H1 (cell line): ENCODE measurements around the gene SLC6A7. TPM values are rescaled to one million over a fixed set of nuclear protein-coding genes. Genes with fewer than 3 reads are reported as not detected.
A peak's percentile ranks its signal among the peaks of the same experiment; 100 is the strongest.

Experiments
- CTCF ChIA-PET: fragments of 300-600 bp; sonication (Branson Sonifier 250); formaldehyde crosslinking; loops from one replicate; lab custom pipeline; 2021; ENCODE audit not compliant: partially characterized antibody; lab: Charles Lee
- POLR2A ChIA-PET: fragments of 300-600 bp; sonication (Branson Sonifier 250); formaldehyde crosslinking; loops from one replicate; lab custom pipeline; 2021; ENCODE audit warnings: inconsistent platforms; ENCODE audit not compliant: partially characterized antibody; lab: Charles Lee
- DNase-seq, 2 experiments: peaks; one replicate each; pipeline versions ENCODE4 v3.0.0 to v3.0.0-alpha.2; 2010 to 2022; ENCODE audit warnings: low spot score in 2 of 2, low read depth in 1 of 2, mixed read lengths in 1 of 2
- FAIRE-seq: peaks from 2 replicates; lab custom pipeline; 2011; peaks lifted over from hg19 to GRCh38; lab: Jason Lieb, UNC
- H2AFZ ChIP-seq: 2 replicates; pipeline ENCODE4 v1.8.1; 2012; ENCODE audit warnings: low read length, inconsistent platforms
- H2AK5ac ChIP-seq: 2 replicates; pipeline ENCODE4 v1.6.1; 2013; ENCODE audit warnings: low read depth, low read length
- H2BK120ac ChIP-seq: replicated peaks from 2 replicates; pipeline ENCODE3; 2013; ENCODE audit warnings: low read depth, low read length, inconsistent platforms
- H2BK12ac ChIP-seq: 2 replicates; pipeline ENCODE4 v1.6.1; 2013; ENCODE audit warnings: low read depth, low read length
- H2BK15ac ChIP-seq: 2 replicates; pipeline ENCODE4 v1.6.1; 2013; ENCODE audit warnings: low read length
- H2BK20ac ChIP-seq: 2 replicates; pipeline ENCODE4 v1.6.1; 2013; ENCODE audit warnings: low read length
- H2BK5ac ChIP-seq: 2 replicates; pipeline ENCODE4 v1.6.1; 2013; ENCODE audit warnings: low read depth, low read length
- H3K14ac ChIP-seq: 2 replicates; pipeline ENCODE4 v1.6.1; 2013; ENCODE audit warnings: inconsistent platforms; ENCODE audit not compliant: insufficient read length
- H3K18ac ChIP-seq: 2 replicates; pipeline ENCODE4 v1.6.1; 2013; ENCODE audit warnings: low read length; ENCODE audit errors: extremely low read depth
- H3K23ac ChIP-seq: 2 replicates; pipeline ENCODE4 v1.6.1; 2013; ENCODE audit warnings: inconsistent platforms; ENCODE audit not compliant: insufficient read length
- H3K23me2 ChIP-seq: 2 replicates; pipeline ENCODE4 v1.6.1; 2013; ENCODE audit warnings: low read depth, low read length
- H3K27ac ChIP-seq: 2 replicates; pipeline ENCODE4 v1.6.1; 2011; ENCODE audit warnings: low read depth, low read length, inconsistent platforms
- H3K27me3 ChIP-seq, 4 experiments: replicated peaks in 1 of 4; 1 replicate in 1 of 4; 2 replicates in 3 of 4; pipeline versions ENCODE4 v1.6.1 to v1.8.1; 2011 to 2013; ENCODE audit warnings: low read length in 3 of 4, mild to moderate bottlenecking in 3 of 4, inconsistent platforms in 2 of 4, mixed read lengths in 2 of 4, moderate library complexity in 1 of 4; ENCODE audit not compliant: control insufficient read depth in 3 of 4, insufficient read depth in 3 of 4; ENCODE audit errors: extremely low read depth in 1 of 4
- H3K36me3 ChIP-seq, 4 experiments: 2 replicates each; pipeline versions ENCODE4 v1.6.1 to v1.8.1; 2011 to 2013; ENCODE audit warnings: mild to moderate bottlenecking in 4 of 4, low read length in 3 of 4, moderate library complexity in 2 of 4, control low read depth in 1 of 4, inconsistent platforms in 1 of 4; ENCODE audit not compliant: insufficient read depth in 4 of 4, control insufficient read depth in 2 of 4
- H3K4ac ChIP-seq: replicated peaks from 2 replicates; pipeline ENCODE3; 2013; ENCODE audit warnings: low read length, low read depth, mixed read lengths, inconsistent platforms; ENCODE audit not compliant: insufficient read length
- H3K4me1 ChIP-seq, 4 experiments: replicated peaks in 1 of 4; 1 replicate in 1 of 4; 2 replicates in 3 of 4; pipeline versions ENCODE4 v1.6.1 to v1.8.1; 2011 to 2013; ENCODE audit warnings: low read length in 3 of 4, inconsistent platforms in 2 of 4, mixed read lengths in 1 of 4; ENCODE audit not compliant: insufficient read depth in 4 of 4, control insufficient read depth in 3 of 4
- H3K4me2 ChIP-seq, 2 experiments: 2 replicates each; pipeline versions ENCODE4 v1.6.1 to v1.8.1; 2011 to 2013; ENCODE audit warnings: low read depth in 2 of 2, low read length in 2 of 2, control low read depth in 1 of 2, inconsistent platforms in 1 of 2, mild to moderate bottlenecking in 1 of 2; ENCODE audit not compliant: insufficient read depth in 1 of 2
- H3K4me3 ChIP-seq, 4 experiments: fragments of 200-600, 300-600 bp in 1 of 4; sonication (generic), shearing (Covaris generic), sonication (Bioruptor Twin) in 1 of 4; 2 replicates each; pipeline versions ENCODE4 v1.5.1 to v1.8.1; 2011 to 2016; ENCODE audit warnings: low read length in 4 of 4, low read depth in 3 of 4, control low read depth in 2 of 4, inconsistent platforms in 2 of 4, mild to moderate bottlenecking in 2 of 4, mixed read lengths in 1 of 4, moderate library complexity in 1 of 4; ENCODE audit not compliant: insufficient read depth in 2 of 4; ENCODE audit errors: extremely low read depth in 1 of 4
- H3K56ac ChIP-seq: replicated peaks from 2 replicates; pipeline ENCODE3; 2013; ENCODE audit warnings: low read depth, mild to moderate bottlenecking, mixed read lengths, low read length, inconsistent platforms; ENCODE audit not compliant: insufficient read length
- H3K79me1 ChIP-seq: 2 replicates; pipeline ENCODE4 v1.6.1; 2013; ENCODE audit warnings: low read depth, low read length, control low read depth
- H3K79me2 ChIP-seq, 2 experiments: 2 replicates each; pipeline versions ENCODE4 v1.6.1 to v1.8.1; 2012 to 2013; ENCODE audit warnings: low read length in 2 of 2, mild to moderate bottlenecking in 2 of 2, inconsistent platforms in 1 of 2; ENCODE audit not compliant: insufficient read depth in 2 of 2, control insufficient read depth in 1 of 2
- H3K9ac ChIP-seq, 4 experiments: replicated peaks in 1 of 4; 1 replicate in 1 of 4; 2 replicates in 3 of 4; pipeline versions ENCODE4 v1.6.1 to v1.8.1; 2011 to 2013; ENCODE audit warnings: low read depth in 3 of 4, low read length in 3 of 4, control low read depth in 2 of 4, mild to moderate bottlenecking in 2 of 4, moderate library complexity in 2 of 4, inconsistent platforms in 1 of 4; ENCODE audit errors: extremely low read depth in 1 of 4
- H3K9me3 ChIP-seq, 2 experiments: 2 replicates each; pipeline versions ENCODE4 v1.6.1 to v1.8.1; 2012 to 2013; ENCODE audit warnings: mild to moderate bottlenecking in 2 of 2, moderate library complexity in 2 of 2, control low read depth in 1 of 2, inconsistent platforms in 1 of 2, low read depth in 1 of 2, low read length in 1 of 2, mixed read lengths in 1 of 2; ENCODE audit not compliant: insufficient read depth in 2 of 2
- H4K20me1 ChIP-seq, 2 experiments: replicated peaks in 1 of 2; 2 replicates each; pipeline versions ENCODE3 to v1.8.1; 2011 to 2013; ENCODE audit warnings: inconsistent platforms in 2 of 2, low read length in 2 of 2, mild to moderate bottlenecking in 1 of 2; ENCODE audit not compliant: insufficient read depth in 2 of 2, control insufficient read depth in 1 of 2
- H4K5ac ChIP-seq: 2 replicates; pipeline ENCODE4 v1.6.1; 2013; ENCODE audit warnings: low read length, low read depth, mixed read lengths, inconsistent platforms; ENCODE audit not compliant: insufficient read length
- H4K8ac ChIP-seq: 2 replicates; pipeline ENCODE4 v1.8.0; 2013; ENCODE audit warnings: mild to moderate bottlenecking, moderate library complexity, low read length, inconsistent platforms; ENCODE audit not compliant: insufficient read depth; ENCODE audit errors: extremely low read depth
- H4K91ac ChIP-seq: replicated peaks from 2 replicates; pipeline ENCODE3; 2013; ENCODE audit warnings: low read length, mixed read lengths, inconsistent platforms; ENCODE audit not compliant: insufficient read length
- CEBPB ChIP-seq: IDR thresholded peaks from 2 replicates; pipeline ENCODE4 v1.6.1; 2012; ENCODE audit warnings: low read depth, low read length
- CHD1 ChIP-seq: IDR thresholded peaks from 2 replicates; pipeline ENCODE4 v1.6.1; 2012; ENCODE audit warnings: low read depth, low read length, improper control_type of control experiment
- KDM1A ChIP-seq: fragments of 200-600, 300-600 bp; sonication (generic); IDR thresholded peaks from 2 replicates; pipeline ENCODE4 v1.7.1; 2016; ENCODE audit warnings: mild to moderate bottlenecking, low read length, borderline replicate concordance
- RBBP5 ChIP-seq: IDR thresholded peaks from 2 replicates; pipeline ENCODE4 v1.7.1; 2012; ENCODE audit warnings: low read depth, mild to moderate bottlenecking, inconsistent platforms, low read length, moderate library complexity, borderline replicate concordance
- RNF2 ChIP-seq: fragments of 200-900, 300-1000 bp; sonication (generic); IDR thresholded peaks from 2 replicates; pipeline ENCODE4 v1.7.1; 2016; ENCODE audit warnings: borderline replicate concordance, low read depth, mild to moderate bottlenecking, antibody characterized with exemption, low read length; ENCODE audit not compliant: poor library complexity, severe bottlenecking; ENCODE audit errors: missing control alignments
- WGBS, 2 experiments: shearing (Covaris generic) in 1 of 2; methylation state at CpG; one replicate each; pipeline versions ENCODE4 v1.1.6 to v1.1.7; 2013 to 2015; ENCODE audit warnings: low lambda C conversion rate in 2 of 2, mixed read lengths in 2 of 2, inconsistent platforms in 1 of 2, low coverage in 1 of 2, missing lambda C conversion rate in 1 of 2; ENCODE audit not compliant: insufficient replicate concordance in 2 of 2, insufficient coverage in 1 of 2, insufficient read length in 1 of 2; ENCODE audit errors: extremely low coverage in 1 of 2, missing lambda C conversion rate in 1 of 2; 5-methylcytosine and 5-hydroxymethylcytosine counted together
- polyA plus RNA-seq, 7 experiments: library from polyadenylated mRNA; depleted of rRNA in 3 of 7; stranded (reverse) in 5 of 7; unstranded in 2 of 7; fragments of >200 nt in 5 of 7; fragments of 200-250 nt in 2 of 7; gene quantifications; 1 replicate in 5 of 7; 2 replicates in 1 of 7; 4 replicates in 1 of 7; pipeline versions ENCODE4 v1.2.1 to v1.2.3, GENCODE V29; 2011 to 2013; ENCODE audit warnings: missing spikeins in 2 of 7, mixed read lengths in 2 of 7
- total RNA-seq: library from RNA; stranded (reverse); fragmentation: NEBNext Ultra II Directional; extraction: Animal tissue kit (Norgen Biotek cat#: 25700); gene quantifications from 2 replicates; pipeline ENCODE4 v1.2.1, GENCODE V29; 2021
- TF ChIP-seq, protein P1 (sequence below): IDR thresholded peaks from 2 replicates; pipeline ENCODE4 v1.6.1; 2012; ENCODE audit warnings: low read length, inconsistent platforms
- TF ChIP-seq, protein P2 (sequence below), 3 experiments: IDR thresholded peaks; 1 replicate in 2 of 3; 2 replicates in 1 of 3; pipeline versions ENCODE4 v1.5.1 to v1.6.1; 2011; ENCODE audit warnings: low read length in 3 of 3, mild to moderate bottlenecking in 3 of 3, inconsistent platforms in 2 of 3, low read depth in 1 of 3, moderate library complexity in 1 of 3; ENCODE audit not compliant: insufficient read depth in 1 of 3; ENCODE audit errors: control extremely low read depth in 1 of 3

The SLC6A7 gene
- total and polyA plus RNA-seq, 2 of the 8 experiments (the other 6 are each of a cell fraction or from before 2014, with no cell fraction given) = 0.07 to 0.12 TPM

DNA sequence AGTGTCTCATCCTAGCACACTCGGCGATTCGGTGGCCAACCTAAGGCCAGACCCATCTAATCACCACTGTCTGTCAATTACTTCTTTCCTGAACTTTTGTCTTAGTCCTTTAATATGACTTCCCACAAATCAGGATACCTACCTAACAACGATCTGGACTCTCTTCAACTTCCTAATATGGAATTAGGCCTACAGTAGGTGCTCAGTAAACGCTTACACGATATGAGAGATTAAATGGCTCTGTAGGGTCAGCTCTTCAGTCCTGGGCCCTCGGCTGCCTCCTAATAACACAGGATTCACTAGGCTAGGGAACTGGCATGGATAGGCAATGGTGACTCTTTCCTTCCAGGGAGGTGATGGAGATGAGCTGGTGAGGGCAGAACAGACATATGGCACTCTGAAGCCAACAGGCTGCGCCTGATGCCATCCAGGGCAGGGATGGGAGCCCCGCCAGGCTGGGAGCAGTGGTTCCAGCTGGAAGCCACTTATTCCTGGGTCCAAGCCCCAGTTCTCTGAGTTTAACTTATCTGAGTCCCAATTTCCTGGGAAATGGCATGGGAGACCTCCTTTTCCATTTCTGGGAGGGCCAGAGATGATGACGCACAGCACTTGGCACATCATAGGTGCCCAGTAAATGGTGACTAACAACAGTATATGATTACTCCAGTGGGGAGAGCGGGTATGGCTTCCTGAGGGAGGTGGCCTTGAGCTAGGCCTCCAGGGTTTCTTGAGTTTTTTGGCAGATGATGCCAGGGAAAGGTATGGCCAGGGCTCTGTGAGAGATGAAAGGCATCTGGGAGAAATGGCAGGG lies 41.5 kb upstream of the SLC6A7 start:
- H3K18ac ChIP-seq = no peak overlapping the region
- H2BK120ac ChIP-seq = no peak overlapping the region
- H3K27me3 ChIP-seq = no peaks in the 10 kb centered on the region
- no peak overlapping the region for H2BK5ac ChIP-seq
- H4K8ac ChIP-seq = no peak overlapping the region
- H3K9ac ChIP-seq = no peak overlapping the region
- no peaks in the 10 kb centered on the region for H3K79me2 ChIP-seq
- no peak overlapping the region for H4K5ac ChIP-seq
- H3K56ac ChIP-seq = no peak overlapping the region
- no peak overlapping the region for H3K4ac ChIP-seq
- H4K20me1 ChIP-seq = no peaks in the 10 kb centered on the region
- no peak overlapping the region for H4K91ac ChIP-seq
- H2BK15ac ChIP-seq = no peak overlapping the region
- no peak overlapping the region for H3K4me3 ChIP-seq
- no peak overlapping the region for H2BK12ac ChIP-seq
- 0 out of 2 replicates have a peak overlapping the region, but pooled peaks have one; percentile 15 for H2AK5ac ChIP-seq
- H2BK20ac ChIP-seq = no peak overlapping the region
- WGBS, 2 experiments = 85% methylated on average over 11 of the region's 11 CpGs; no CpG with 5 or more reads in 1 of the 2 experiments
- no peak overlapping the region for H3K27ac ChIP-seq
- no peaks in the 10 kb centered on the region for H3K9me3 ChIP-seq
- H2AFZ ChIP-seq = no peak overlapping the region
- ChIA-PET POLR2A (interaction anchor here (1.3 to 1.9 kb wide), 2 partner anchors 9 to 37 kb away, joined by 3 to 9 read pairs; no protein-coding TSS in a partner anchor), CTCF (interaction anchor here (0.6 to 4.1 kb wide), 11 partner anchors 11 to 296 kb away, joined by 3 to 17 read pairs (median 4); no protein-coding TSS in a partner anchor)
- H3K4me1 ChIP-seq = peaks cover 1 to 20% (median 8%) of the 10 kb centered on the region in 4 experiments
- H3K36me3 ChIP-seq = no peaks in the 10 kb centered on the region
- no peak for FAIRE-seq
- no peaks in the 10 kb centered on the region; the same call in 1 of the 2 replicates for H3K79me1 ChIP-seq
- no peaks in the 10 kb centered on the region for H3K23me2 ChIP-seq
- no peak for DNase-seq
- H3K23ac ChIP-seq = no peak overlapping the region
- H3K4me2 ChIP-seq = no peak overlapping the region
- no peak overlapping the region for H3K14ac ChIP-seq
- TF ChIP-seq RNF2 (no peak), KDM1A (no peak), CHD1 (no peak), RBBP5 (no peak), CEBPB (no peak)
- TF ChIP-seq, protein P1, sequence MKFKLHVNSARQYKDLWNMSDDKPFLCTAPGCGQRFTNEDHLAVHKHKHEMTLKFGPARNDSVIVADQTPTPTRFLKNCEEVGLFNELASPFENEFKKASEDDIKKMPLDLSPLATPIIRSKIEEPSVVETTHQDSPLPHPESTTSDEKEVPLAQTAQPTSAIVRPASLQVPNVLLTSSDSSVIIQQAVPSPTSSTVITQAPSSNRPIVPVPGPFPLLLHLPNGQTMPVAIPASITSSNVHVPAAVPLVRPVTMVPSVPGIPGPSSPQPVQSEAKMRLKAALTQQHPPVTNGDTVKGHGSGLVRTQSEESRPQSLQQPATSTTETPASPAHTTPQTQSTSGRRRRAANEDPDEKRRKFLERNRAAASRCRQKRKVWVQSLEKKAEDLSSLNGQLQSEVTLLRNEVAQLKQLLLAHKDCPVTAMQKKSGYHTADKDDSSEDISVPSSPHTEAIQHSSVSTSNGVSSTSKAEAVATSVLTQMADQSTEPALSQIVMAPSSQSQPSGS = no peak
- TF ChIP-seq, protein P2, sequence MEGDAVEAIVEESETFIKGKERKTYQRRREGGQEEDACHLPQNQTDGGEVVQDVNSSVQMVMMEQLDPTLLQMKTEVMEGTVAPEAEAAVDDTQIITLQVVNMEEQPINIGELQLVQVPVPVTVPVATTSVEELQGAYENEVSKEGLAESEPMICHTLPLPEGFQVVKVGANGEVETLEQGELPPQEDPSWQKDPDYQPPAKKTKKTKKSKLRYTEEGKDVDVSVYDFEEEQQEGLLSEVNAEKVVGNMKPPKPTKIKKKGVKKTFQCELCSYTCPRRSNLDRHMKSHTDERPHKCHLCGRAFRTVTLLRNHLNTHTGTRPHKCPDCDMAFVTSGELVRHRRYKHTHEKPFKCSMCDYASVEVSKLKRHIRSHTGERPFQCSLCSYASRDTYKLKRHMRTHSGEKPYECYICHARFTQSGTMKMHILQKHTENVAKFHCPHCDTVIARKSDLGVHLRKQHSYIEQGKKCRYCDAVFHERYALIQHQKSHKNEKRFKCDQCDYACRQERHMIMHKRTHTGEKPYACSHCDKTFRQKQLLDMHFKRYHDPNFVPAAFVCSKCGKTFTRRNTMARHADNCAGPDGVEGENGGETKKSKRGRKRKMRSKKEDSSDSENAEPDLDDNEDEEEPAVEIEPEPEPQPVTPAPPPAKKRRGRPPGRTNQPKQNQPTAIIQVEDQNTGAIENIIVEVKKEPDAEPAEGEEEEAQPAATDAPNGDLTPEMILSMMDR (IDR thresholded peaks at IDR 0.05; ENCODE audit: control extremely low read depth in 1 of 3, insufficient read depth in 1 of 3, low read depth in 1 of 3, low read length in 3 of 3) = no peak
